ENCODE data around the gene TERB1. TPM values are rescaled to one million over a fixed set of nuclear protein-coding genes. Genes with fewer than 3 reads are reported as not detected.
A peak's percentile ranks its signal among the peaks of the same experiment; 100 is the strongest.

Gene TERB1
- total RNA-seq, 2 experiments from 2014 or later: 0.14 TPM; not detected in 1

GRCh38 chr16:66844342-66845079, 43.1 kb upstream of the TERB1 start, which contains the start of gene CA7:
Gene CA7, plus strand, starts transcription at chr16:66844414. Its CDS starts 74 bp downstream, at chr16:66844488.
- ChIA-PET CTCF (interaction anchor here (0.6 to 4.1 kb wide), 5 partner anchors 9 to 101 kb away, joined by 3 to 30 read pairs (median 4); partner anchors contain the start of genes NAE1 and PDP2), POLR2A (no interaction called here)
- H3K9me3 Mint-ChIP-seq (ENCODE audit: low read depth): no peaks in the 10 kb centered on the region
- no peaks in the 10 kb centered on the region for H3K36me3 Mint-ChIP-seq (ENCODE audit: low read depth)
- peak within 1 kb of the TSS; percentile 31 for H3K4me3 Mint-ChIP-seq
- intact Hi-C loops (cut with DNase I, micrococcal nuclease): no loop called here
- ATAC-seq (peak; percentile 33), DNase-seq (no peak)
- peaks cover 37% of the 10 kb centered on the region for H3K27me3 Mint-ChIP-seq
- peaks cover 7% of the 10 kb centered on the region for H3K4me1 Mint-ChIP-seq
- H3K27ac Mint-ChIP-seq: no peak within 1 kb of the TSS

GRCh38 chr16:66844009-66844341, 42.6 kb upstream of the TERB1 start:
- Mint-ChIP-seq H3K36me3 (ENCODE audit: low read depth) (no peaks in the 10 kb centered on the region), H3K9me3 (ENCODE audit: low read depth) (no peaks in the 10 kb centered on the region), H3K4me3 (peak overlapping the region; percentile 31), H3K27ac (no peak overlapping the region), H3K4me1 (peaks cover 7% of the 10 kb centered on the region), H3K27me3 (peaks cover 39% of the 10 kb centered on the region)
- intact Hi-C loops (cut with DNase I, micrococcal nuclease): no loop called here
- DNase-seq (no peak), ATAC-seq (no peak)
- ChIA-PET POLR2A (no interaction called here), CTCF (interaction anchor here (1.1 to 4.1 kb wide), 2 partner anchors 14 to 37 kb away, joined by 3 to 30 read pairs; partner anchors contain the start of genes NAE1 and PDP2)

GRCh38 chr16:66843191-66843590, 41.8 kb upstream of the TERB1 start:
- no peak for ATAC-seq
- Mint-ChIP-seq H3K27me3 (peaks cover 41% of the 10 kb centered on the region), H3K27ac (no peak overlapping the region), H3K4me1 (peaks cover 7% of the 10 kb centered on the region), H3K4me3 (no peak overlapping the region), H3K9me3 (ENCODE audit: low read depth) (no peaks in the 10 kb centered on the region), H3K36me3 (ENCODE audit: low read depth) (no peaks in the 10 kb centered on the region)
- intact Hi-C loops (cut with DNase I, micrococcal nuclease): no loop called here
- no peak for DNase-seq
- ChIA-PET POLR2A (no interaction called here), CTCF (interaction anchor here (1.1 to 4.1 kb wide), 3 partner anchors 13 to 91 kb away, joined by 3 to 30 read pairs (median 3); partner anchors contain the start of genes NAE1 and PDP2)

GRCh38 chr16:66842765-66843164, 41.4 kb upstream of the TERB1 start:
- Mint-ChIP-seq H3K27ac (no peak overlapping the region), H3K4me3 (no peak overlapping the region), H3K27me3 (peaks cover 42% of the 10 kb centered on the region), H3K36me3 (ENCODE audit: low read depth) (no peaks in the 10 kb centered on the region), H3K4me1 (peaks cover 4% of the 10 kb centered on the region), H3K9me3 (ENCODE audit: low read depth) (no peaks in the 10 kb centered on the region)
- ATAC-seq (no peak), DNase-seq (no peak)
- intact Hi-C loops (cut with DNase I, micrococcal nuclease): no loop called here
- CTCF ChIA-PET: interaction anchor here (1.1 to 4.1 kb wide), 2 partner anchors 12 to 91 kb away, joined by 3 to 30 read pairs; partner anchors contain the start of gene NAE1
- POLR2A ChIA-PET: no interaction called here

GRCh38 chr16:66841366-66841765, 40.0 kb upstream of the TERB1 start:
- Mint-ChIP-seq H3K4me1 (peaks cover 4% of the 10 kb centered on the region), H3K4me3 (no peak overlapping the region), H3K9me3 (ENCODE audit: low read depth) (no peaks in the 10 kb centered on the region), H3K27ac (no peak overlapping the region), H3K27me3 (peaks cover 39% of the 10 kb centered on the region), H3K36me3 (ENCODE audit: low read depth) (no peaks in the 10 kb centered on the region)
- ATAC-seq: no peak
- no peak for DNase-seq
- CTCF ChIA-PET: interaction anchor here (4.1 kb wide), 1 partner anchor 11 kb away, joined by 30 read pairs; the partner anchor contains the start of gene NAE1
- POLR2A ChIA-PET: no interaction called here
- intact Hi-C loops (cut with DNase I, micrococcal nuclease): no loop called here

GRCh38 chr16:66840883-66841282, 39.5 kb upstream of the TERB1 start:
- peaks cover 4% of the 10 kb centered on the region for H3K4me1 Mint-ChIP-seq
- no peaks in the 10 kb centered on the region for H3K9me3 Mint-ChIP-seq (ENCODE audit: low read depth)
- intact Hi-C loops (cut with DNase I, micrococcal nuclease): no loop called here
- ATAC-seq (no peak), DNase-seq (no peak)
- no peak overlapping the region for H3K27ac Mint-ChIP-seq
- H3K4me3 Mint-ChIP-seq: no peak overlapping the region
- peaks cover 34% of the 10 kb centered on the region for H3K27me3 Mint-ChIP-seq
- POLR2A ChIA-PET: no interaction called here
- CTCF ChIA-PET: interaction anchor here (4.1 kb wide), 1 partner anchor 11 kb away, joined by 30 read pairs; the partner anchor contains the start of gene NAE1
- H3K36me3 Mint-ChIP-seq (ENCODE audit: low read depth): no peaks in the 10 kb centered on the region

- Mint-ChIP-seq H3K4me1 (peaks cover 10% of the 10 kb centered on the region), H3K36me3 (ENCODE audit: low read depth) (no peaks in the 10 kb centered on the region), H3K4me3 (no peak overlapping the region), H3K27ac (no peak overlapping the region), H3K27me3 (peaks cover 8% of the 10 kb centered on the region), H3K9me3 (ENCODE audit: low read depth) (no peaks in the 10 kb centered on the region)
- ChIA-PET POLR2A (no interaction called here), CTCF (interaction anchor here (1.0 to 3.4 kb wide), 2 partner anchors 20 to 32 kb away, joined by 3 to 18 read pairs; no protein-coding TSS in a partner anchor)
- intact Hi-C loops (cut with DNase I, micrococcal nuclease): no loop called here
- ATAC-seq: no peak
- DNase-seq: no peak
Observed at GRCh38 chr16:66834746-66835145, 33.4 kb upstream of the TERB1 start.

GRCh38 chr16:66832661-66833305, 31.4 kb upstream of the TERB1 start:
- Mint-ChIP-seq H3K4me3 (no peak overlapping the region), H3K27me3 (peaks cover 2% of the 10 kb centered on the region), H3K9me3 (ENCODE audit: low read depth) (no peaks in the 10 kb centered on the region), H3K36me3 (ENCODE audit: low read depth) (peaks cover 8% of the 10 kb centered on the region), H3K4me1 (peaks cover 25% of the 10 kb centered on the region), H3K27ac (no peak overlapping the region)
- ChIA-PET POLR2A (no interaction called here), CTCF (interaction anchor here (1.2 to 5.7 kb wide), 3 partner anchors 34 to 96 kb away, joined by 5 to 37 read pairs (median 18); partner anchors contain the start of gene PDP2)
- DNase-seq: no peak
- ATAC-seq: no peak
- intact Hi-C loops (cut with DNase I, micrococcal nuclease): no loop called here

GRCh38 chr16:66832190-66832589, 30.8 kb upstream of the TERB1 start:
- no peaks in the 10 kb centered on the region for H3K9me3 Mint-ChIP-seq (ENCODE audit: low read depth)
- DNase-seq: no peak
- peaks cover 2% of the 10 kb centered on the region for H3K27me3 Mint-ChIP-seq
- peaks cover 28% of the 10 kb centered on the region for H3K4me1 Mint-ChIP-seq
- ChIA-PET POLR2A (interaction anchor here (0.6 kb wide), 1 partner anchor 38 kb away, joined by 3 read pairs; no protein-coding TSS in a partner anchor), CTCF (interaction anchor here (0.8 to 5.7 kb wide), 9 partner anchors 12 to 97 kb away, joined by 3 to 96 read pairs (median 18); partner anchors contain the start of genes DYNC1LI2 and PDP2)
- intact Hi-C loops (cut with DNase I, micrococcal nuclease): no loop called here
- H3K27ac Mint-ChIP-seq: no peak overlapping the region
- peaks cover 11% of the 10 kb centered on the region for H3K36me3 Mint-ChIP-seq (ENCODE audit: low read depth)
- no peak overlapping the region for H3K4me3 Mint-ChIP-seq
- no peak for ATAC-seq

- POLR2A ChIA-PET: interaction anchor here (0.5 to 1.8 kb wide), 4 partner anchors 16 to 731 kb away, joined by 3 to 9 read pairs (median 4); partner anchors contain the start of gene CTCF
- Mint-ChIP-seq H3K36me3 (ENCODE audit: low read depth) (peaks cover 18% of the 10 kb centered on the region), H3K27ac (peak within 1 kb of the TSS; percentile 67), H3K9me3 (ENCODE audit: low read depth) (no peaks in the 10 kb centered on the region), H3K4me3 (peak within 1 kb of the TSS; percentile 73), H3K27me3 (peaks cover 2% of the 10 kb centered on the region), H3K4me1 (peaks cover 32% of the 10 kb centered on the region)
- CTCF ChIA-PET: interaction anchor here (0.6 to 5.7 kb wide), 46 partner anchors 8 to 448 kb away, joined by 3 to 96 read pairs (median 4); partner anchors contain the start of genes B3GNT9, CA7, DYNC1LI2 and PDP2
- intact Hi-C loops (cut with DNase I, micrococcal nuclease): loop anchor here (1.0 to 2.0 kb wide), 7 partner anchors 38 to 278 kb away; partner anchors contain the start of genes CES2 (in 1 of the 2), CIAO2B (in 1 of the 2), CKLF (in 1 of the 2) and CMTM4 (in 1 of the 2)
- DNase-seq: peak; percentile 93
- ATAC-seq: peak; percentile 96
Observed at GRCh38 chr16:66830422-66831404, 29.3 kb upstream of the TERB1 start, which contains the start of gene NAE1. Gene NAE1, minus strand, starts transcription at chr16:66830976. Its CDS starts 77 bp downstream, at chr16:66830899.
